ENCODE measurements around the gene SYTL2.

The SYTL2 gene

DNA sequence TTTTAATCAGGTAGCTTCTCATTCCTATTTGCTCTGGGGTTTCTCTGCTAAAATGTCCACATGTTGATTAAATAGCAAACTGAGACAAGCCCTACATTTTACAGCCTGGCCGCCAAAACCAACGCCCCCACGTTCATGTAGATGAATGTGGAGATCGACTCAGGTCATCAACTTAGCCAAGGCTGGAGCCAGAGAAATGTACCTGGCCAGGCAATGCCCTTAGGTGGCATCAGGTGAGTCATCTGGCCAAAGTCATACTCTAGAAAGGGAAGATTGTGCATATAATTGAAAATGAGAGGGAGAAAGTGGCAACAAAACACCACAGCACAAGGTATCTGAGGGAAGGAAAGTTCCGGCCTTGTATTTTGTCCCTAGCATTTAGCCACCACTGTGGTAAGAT, 87.9 kb downstream of the SYTL2 start:
- DNase-seq: no peak

- no peak for DNase-seq
These were observed 89.8 kb downstream of the SYTL2 start for GRCh38 chr11:85721191-85721590.

GRCh38 chr11:85718991-85719807, 91.7 kb downstream of the SYTL2 start:
- DNase-seq: no peak

DNA sequence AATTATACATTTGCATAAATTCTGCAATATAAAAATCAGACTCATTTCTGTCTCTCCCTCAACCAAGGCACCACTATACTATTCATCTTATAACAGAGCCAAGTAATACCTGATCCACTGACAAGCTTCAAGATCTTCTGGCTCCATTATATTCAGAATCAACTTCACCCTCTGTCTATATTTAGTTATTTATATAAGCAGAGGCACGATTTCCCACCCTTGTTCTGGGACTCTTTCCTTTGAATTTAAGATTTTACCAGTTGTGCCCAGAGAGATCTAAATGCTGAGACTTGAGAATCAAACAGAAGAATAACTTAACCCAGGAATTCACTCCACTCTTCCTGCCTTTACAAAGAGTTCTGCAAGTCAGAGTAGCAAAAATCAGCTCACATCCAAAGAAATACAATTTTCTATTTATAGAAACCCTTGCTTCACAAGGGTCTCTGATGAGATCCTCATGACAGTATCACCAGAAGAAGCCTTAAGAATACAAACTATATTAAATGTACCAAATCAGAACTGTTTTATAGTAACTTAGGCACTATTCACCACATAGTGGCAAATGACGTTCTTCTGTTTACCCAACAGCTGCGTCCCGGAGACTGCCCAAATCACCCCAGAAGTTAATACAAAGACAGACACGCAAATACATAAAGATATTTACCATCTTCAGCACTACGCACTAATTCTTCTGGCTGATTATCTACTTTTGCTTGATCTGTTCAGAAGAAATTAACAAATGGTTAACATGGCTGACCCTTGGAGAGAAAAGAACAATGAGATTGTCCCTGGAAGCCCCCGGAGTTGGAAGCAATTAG, 92.6 kb downstream of the SYTL2 start:
- no peak for DNase-seq

GRCh38 chr11:85717429-85717828, 93.5 kb downstream of the SYTL2 start:
- DNase-seq: no peak

DNA sequence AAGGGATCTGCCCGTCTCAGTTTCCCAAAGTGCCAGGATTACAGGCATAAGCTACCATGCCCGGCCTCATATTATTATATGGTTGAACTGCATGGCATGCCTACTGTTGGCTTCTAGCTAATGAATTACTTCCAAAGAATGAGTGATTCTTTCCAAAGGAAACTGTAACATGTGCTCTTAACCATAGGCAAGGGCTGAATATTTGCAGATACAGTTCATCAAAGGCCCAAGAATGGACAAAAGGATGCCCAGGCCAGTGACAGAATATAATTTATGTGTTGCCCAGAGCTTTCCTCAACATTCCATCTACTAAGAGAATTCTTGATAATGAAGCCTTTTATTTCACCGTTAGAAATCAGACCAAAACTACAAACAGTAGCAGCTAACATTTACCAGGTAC, 98.0 kb downstream of the SYTL2 start:
- DNase-seq: no peak

DNA sequence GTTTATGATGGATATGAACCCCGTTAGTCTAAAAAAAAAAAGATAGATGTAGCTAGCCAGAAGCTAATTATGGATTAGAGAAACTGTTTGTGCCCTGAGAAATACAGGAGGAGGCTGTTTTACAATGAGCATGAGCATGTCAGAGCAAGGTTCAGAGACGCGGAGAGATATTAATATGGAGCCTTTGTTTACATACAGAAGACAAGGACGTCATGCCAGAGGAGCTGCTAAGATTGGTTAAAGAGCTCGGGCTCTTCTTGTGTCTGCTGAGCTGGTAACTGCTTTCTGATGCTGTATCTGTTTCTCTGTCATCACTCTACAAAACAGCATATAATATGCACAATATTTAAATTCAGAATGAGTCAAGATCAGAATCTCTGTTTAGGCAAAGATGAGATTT, 100.0 kb downstream of the SYTL2 start:
- no peak for DNase-seq

GRCh38 chr11:85709941-85710702, 100.8 kb downstream of the SYTL2 start:
- no peak for DNase-seq

GRCh38 chr11:85705800-85706199, 105.1 kb downstream of the SYTL2 start:
- no peak for DNase-seq

DNA sequence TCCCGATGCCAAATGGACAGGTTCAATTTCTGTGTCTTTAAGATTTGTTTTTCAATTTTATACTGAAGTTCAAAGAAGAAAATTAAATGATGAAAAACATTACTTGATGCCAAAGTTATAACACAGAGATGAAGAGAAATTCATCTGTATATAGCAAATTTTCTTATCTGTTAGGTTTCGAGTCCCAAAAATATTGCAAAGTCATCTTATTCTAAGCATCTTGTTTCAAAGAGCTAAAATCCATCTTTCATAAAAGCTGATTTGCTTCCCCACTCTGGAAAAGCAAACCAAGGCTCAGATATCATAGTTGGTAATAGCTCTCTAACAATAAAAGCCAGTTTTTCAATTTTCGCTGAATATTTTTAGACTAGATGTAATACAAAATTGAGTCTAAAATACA, 106.0 kb downstream of the SYTL2 start:
- no peak for DNase-seq

DNA sequence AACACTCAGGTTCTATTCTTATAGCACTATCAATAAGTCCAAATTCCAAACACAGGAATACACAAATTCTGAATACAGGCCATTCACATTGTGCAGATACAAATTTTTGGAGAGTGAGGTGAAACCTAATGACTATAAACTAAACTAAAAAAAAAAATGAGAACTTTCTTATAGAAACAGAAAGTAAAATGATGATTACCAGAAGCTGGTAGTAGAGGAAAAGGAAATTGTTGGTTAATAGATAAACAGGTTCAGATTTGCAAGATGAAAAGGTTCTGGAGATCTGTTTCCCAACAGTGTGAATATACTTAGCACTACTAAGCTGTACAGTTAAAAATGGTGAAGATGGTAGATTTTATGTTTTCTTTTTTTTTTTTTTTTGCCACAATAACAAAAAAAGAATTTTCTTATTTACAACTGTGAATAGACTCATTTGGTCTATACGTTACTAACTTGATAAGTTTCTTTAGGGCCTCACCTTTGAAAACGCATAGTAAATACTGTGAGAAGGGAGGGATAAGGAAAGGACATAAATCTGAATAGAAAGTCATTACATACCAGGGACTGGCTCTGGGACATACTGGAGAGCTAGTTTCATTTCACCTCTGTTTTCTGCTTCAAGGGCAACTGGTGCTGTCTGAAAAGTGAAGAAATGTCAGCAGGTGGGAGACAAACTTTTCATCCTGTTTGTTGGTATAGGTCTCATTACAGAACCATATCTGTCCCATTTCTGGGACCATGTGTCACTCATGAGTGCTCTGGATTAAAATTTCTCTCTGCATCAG, 110.8 kb downstream of the SYTL2 start:
- no peak for DNase-seq

- DNase-seq: no peak
These were observed 112.7 kb downstream of the SYTL2 start for GRCh38 chr11:85698195-85698594.

GRCh38 chr11:85697747-85698146, 113.2 kb downstream of the SYTL2 start:
- DNase-seq: no peak

- no peak for DNase-seq
These were observed 115.4 kb downstream of the SYTL2 start for GRCh38 chr11:85695546-85695945.

- no peak for DNase-seq
These were observed 116.5 kb downstream of the SYTL2 start for GRCh38 chr11:85694385-85694980.

DNA sequence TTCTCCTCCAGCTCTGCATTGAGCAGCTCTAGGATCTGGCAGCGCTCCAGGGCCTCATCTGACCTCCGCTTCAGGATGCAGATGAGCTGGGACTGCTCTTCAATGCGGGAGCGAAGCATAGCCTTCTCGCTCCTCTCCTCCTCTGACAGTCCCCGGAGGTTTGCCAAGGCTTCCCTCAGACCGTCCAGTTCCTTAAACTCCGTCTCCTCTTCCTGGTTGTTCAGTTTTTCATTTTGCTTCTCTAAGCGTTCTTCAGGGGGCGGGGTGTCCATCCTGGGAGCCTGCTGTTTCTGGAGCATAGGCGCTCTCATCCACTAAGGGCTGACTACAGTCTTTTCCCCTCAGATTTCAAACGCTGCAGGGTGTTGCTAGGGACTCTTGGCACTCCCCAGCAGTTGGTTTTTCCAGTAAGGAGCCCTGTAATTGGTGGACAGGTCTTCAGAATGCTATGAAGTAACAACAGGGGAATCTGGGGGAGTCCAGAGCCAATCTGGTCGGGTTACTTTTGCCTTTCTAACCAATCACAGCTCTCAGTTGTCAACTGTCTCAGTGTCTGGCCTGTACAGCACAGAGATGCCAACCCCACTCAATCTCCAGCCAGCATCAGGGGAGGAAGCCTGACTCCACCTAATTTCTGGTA, 125.0 kb downstream of the SYTL2 start, which contains the start of gene CCDC89:
TSS of gene CCDC89 (minus strand) at position 376 of the 640 bp plus-strand sequence. CDS start at position 311, 65 bp downstream.
- no peak for DNase-seq

GRCh38 chr11:85685125-85685819, 125.7 kb downstream of the SYTL2 start:
- DNase-seq: no peak

DNA sequence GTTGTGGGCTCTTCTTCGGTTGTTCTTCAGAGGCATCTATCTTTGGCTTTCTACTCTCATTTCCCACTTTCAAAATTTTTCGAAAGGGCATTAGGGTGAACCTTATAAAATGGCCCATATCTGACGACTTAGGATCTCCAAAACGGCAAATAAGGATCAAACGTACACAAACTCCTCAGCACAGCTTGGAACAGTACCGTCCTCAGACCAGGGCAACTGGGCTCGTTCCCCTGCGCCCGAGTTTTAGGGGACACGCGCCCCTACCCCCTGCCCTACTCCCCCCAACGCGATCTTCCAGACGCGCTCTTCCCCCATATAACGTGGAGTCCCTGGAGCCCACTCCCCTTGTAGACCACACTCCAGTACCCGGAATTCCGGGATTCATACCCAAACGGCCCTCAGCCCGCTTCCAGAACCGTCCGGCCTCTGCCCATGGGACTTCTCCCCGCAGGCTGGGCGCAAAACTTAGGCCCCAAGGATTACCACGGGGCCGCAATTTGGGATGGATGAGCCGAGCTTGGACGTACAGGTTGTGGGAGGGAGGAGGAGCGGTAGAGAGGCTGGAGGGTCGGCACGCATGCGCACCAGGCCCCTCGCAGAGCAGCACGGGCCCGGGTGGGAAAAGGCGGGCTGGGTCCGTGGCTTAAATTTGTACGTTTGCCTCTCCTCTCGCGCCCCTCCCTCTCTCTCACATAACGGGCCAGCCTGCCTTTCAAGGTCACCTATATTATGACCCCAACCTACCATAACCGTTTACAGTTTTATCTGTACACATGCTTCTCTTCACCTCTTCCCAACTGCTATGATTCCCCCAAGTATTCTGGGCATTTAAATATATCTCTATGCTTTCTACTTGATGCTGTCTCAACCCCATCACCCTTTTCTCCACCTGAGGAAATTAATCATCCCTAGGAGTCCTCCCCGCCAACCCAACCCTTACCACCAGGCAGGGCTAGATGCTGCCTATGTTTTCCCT, 128.3 kb downstream of the SYTL2 start:
- DNase-seq: peak; percentile 6 to 28 (median 12)

DNA sequence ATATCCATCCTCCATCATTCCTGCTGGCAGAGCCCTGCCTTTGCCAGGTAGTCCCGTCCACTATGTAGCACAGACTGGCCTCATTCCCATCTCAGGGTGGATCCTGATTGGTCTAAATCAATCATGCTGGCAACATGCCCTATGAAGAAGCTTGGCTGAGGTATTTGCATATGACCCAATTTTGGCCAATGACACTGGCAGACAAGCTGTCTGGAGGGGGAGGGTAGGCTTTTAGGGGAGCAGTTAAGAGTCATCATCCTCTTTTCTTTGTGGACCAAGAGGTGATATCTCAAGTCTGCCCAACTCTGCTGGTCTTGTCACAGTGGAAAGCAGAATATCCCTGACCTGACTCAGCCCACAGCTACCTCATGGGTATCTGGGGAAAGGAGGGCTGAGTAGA, 130.0 kb downstream of the SYTL2 start:
- no peak for DNase-seq

DNA sequence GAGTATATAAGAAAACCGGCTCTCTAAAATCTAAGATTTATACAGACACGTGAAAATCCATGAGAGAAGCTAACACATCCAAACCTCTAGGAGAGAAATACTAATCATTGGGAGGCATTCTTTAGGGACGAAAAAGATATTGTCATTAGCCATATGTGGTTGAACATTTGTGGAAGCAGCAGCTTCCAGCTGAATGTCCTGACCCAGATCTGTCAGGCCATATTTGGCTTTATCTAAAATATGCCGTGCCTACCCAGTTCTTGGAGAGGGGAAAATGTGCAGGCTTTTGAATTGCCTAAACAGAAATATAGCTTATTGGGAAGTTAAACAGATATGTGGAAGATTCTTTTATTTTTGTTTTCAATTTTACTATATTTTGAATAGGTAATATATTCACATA, 131.4 kb downstream of the SYTL2 start:
- DNase-seq: no peak

Data from activated CD4-positive, CD25-positive, alpha-beta regulatory T cell (primary cell).